ENCODE data around the gene GLIS1. TPM values are rescaled to one million over a fixed set of nuclear protein-coding genes. Genes with fewer than 3 reads are reported as not detected.

The GLIS1 gene
- total RNA-seq, 1 experiment from 2014 or later = 0.39 TPM

GRCh38 chr1:53706356-53706755, 32.6 kb downstream of the GLIS1 start (continued):
- TF ChIP-seq ZBTB33 (IDR thresholded peaks at IDR 0.05; ENCODE audit: extremely low read depth, insufficient replicate concordance, low read length) (no peak), SRF (IDR thresholded peaks at IDR 0.05; ENCODE audit: low read depth) (no peak), JUND (IDR thresholded peaks at IDR 0.05) (no peak), CEBPB (IDR thresholded peaks at IDR 0.05; ENCODE audit: low read depth) (no peak), EGR1 (IDR thresholded peaks at IDR 0.05; ENCODE audit: low read depth) (no peak)

- RAD21 ChIA-PET (ENCODE audit: low non-redundant PET in 1 of 2, low total read pairs in 2 of 2, uncharacterized antibody in 2 of 2, unreplicated experiment in 2 of 2) = interaction anchor here in 1 of 2 experiments (0.7 kb wide), 1 partner anchor 23 kb away, joined by 3 read pairs; no protein-coding TSS in a partner anchor
- no peak for DNase-seq (ENCODE audit: low read depth, low spot score)
- intact Hi-C loops (cut with micrococcal nuclease) = no loop called here
- Histone ChIP-seq H2AFZ (ENCODE audit: low read depth, low read length, poor library complexity, severe bottlenecking) (no peak overlapping the region), H3K4me2 (ENCODE audit: low read length) (no peak overlapping the region), H3K79me2 (ENCODE audit: insufficient read depth, low read length) (no peaks in the 10 kb centered on the region), H3K9me2 (ENCODE audit: insufficient read depth) (no peaks in the 10 kb centered on the region), H3K4me1 (ENCODE audit: control insufficient read depth in 1 of 2, insufficient read depth in 2 of 2, low read length in 2 of 2) (no peaks in the 10 kb centered on the region), H3K27me3 (ENCODE audit: insufficient read depth, low read length) (0 out of 2 replicates have a peak, but pooled peaks cover 6% of the 10 kb centered on the region), H3K27ac (ENCODE audit: low read depth, low read length) (no peak overlapping the region), H4K20me1 (ENCODE audit: insufficient read depth) (no peaks in the 10 kb centered on the region), H3K4me3 (replicated peaks in 1 of 2; ENCODE audit: low read depth in 1 of 2, low read length in 2 of 2) (no peak overlapping the region), H3K9ac (ENCODE audit: low read length) (no peak overlapping the region), H3K36me3 (ENCODE audit: control insufficient read depth in 1 of 2, insufficient read depth in 2 of 2, low read length in 2 of 2) (no peaks in the 10 kb centered on the region), H3K9me3 (ENCODE audit: control insufficient read depth in 1 of 2, insufficient read depth in 1 of 2, low read depth in 1 of 2, low read length in 2 of 2) (no peaks in the 10 kb centered on the region)
- no TSS peak for BruUV-seq (replicated peaks)
- CTCF ChIA-PET = interaction anchor here (1.3 kb wide), 1 partner anchor 10 kb away, joined by 5 read pairs; no protein-coding TSS in a partner anchor
- ATAC-seq = no peak
- POLR2A ChIA-PET = no interaction called here
- TF ChIP-seq ZNF274 (IDR thresholded peaks at IDR 0.05; ENCODE audit: low read depth, low read length) (no peak), SP1 (IDR thresholded peaks at IDR 0.05; ENCODE audit: low read depth) (no peak), RAD21 (IDR thresholded peaks at IDR 0.05; ENCODE audit: low read depth) (no peak)
These were observed 33.4 kb downstream of the GLIS1 start for GRCh38 chr1:53705446-53706096.
